ENCODE data around the gene WWOX.
"Not testable (repeated sequence)": the region's sequence is repeated elsewhere in the genome, so short reads cannot be mapped to it uniquely, and the experiment has no call there.

The WWOX gene

GRCh38 chr16:79009896-79010295, 910.4 kb downstream of the WWOX start:
- no peak for DNase-seq (ENCODE audit: low read depth, low spot score)

GRCh38 chr16:79011282-79011681, 911.8 kb downstream of the WWOX start:
- no peak for DNase-seq (ENCODE audit: low read depth, low spot score)

- no peak for DNase-seq (ENCODE audit: low read depth, low spot score)
Observed at GRCh38 chr16:79012671-79013434, 913.4 kb downstream of the WWOX start.

- no peak for DNase-seq (ENCODE audit: low read depth, low spot score)
Observed at GRCh38 chr16:79013930-79014660, 914.6 kb downstream of the WWOX start.

- no peak for DNase-seq (ENCODE audit: low read depth, low spot score)
Observed at GRCh38 chr16:79018650-79019429, 919.4 kb downstream of the WWOX start.

GRCh38 chr16:79019431-79019830, 920.0 kb downstream of the WWOX start:
- DNase-seq (ENCODE audit: low read depth, low spot score), result no peak

GRCh38 chr16:79021991-79022630, 922.7 kb downstream of the WWOX start:
- DNase-seq (ENCODE audit: low read depth, low spot score), result no peak

GRCh38 chr16:79026117-79026516, 926.7 kb downstream of the WWOX start:
- DNase-seq (ENCODE audit: low read depth, low spot score), result no peak

GRCh38 chr16:79036541-79036940, 937.1 kb downstream of the WWOX start:
- DNase-seq (ENCODE audit: low read depth, low spot score), result no peak

GRCh38 chr16:79037521-79038373, 938.3 kb downstream of the WWOX start:
- DNase-seq (ENCODE audit: low read depth, low spot score), result no peak

GRCh38 chr16:79041206-79041605, 941.8 kb downstream of the WWOX start:
- no peak for DNase-seq (ENCODE audit: low read depth, low spot score)

GRCh38 chr16:79042141-79042540, 942.7 kb downstream of the WWOX start:
- no peak for DNase-seq (ENCODE audit: low read depth, low spot score)

- DNase-seq (ENCODE audit: low read depth, low spot score), result no peak
Observed at GRCh38 chr16:79042886-79043285, 943.4 kb downstream of the WWOX start.

- DNase-seq (ENCODE audit: low read depth, low spot score), result no peak
Observed at GRCh38 chr16:79045191-79045590, 945.7 kb downstream of the WWOX start.

GRCh38 chr16:79047337-79047736, 947.9 kb downstream of the WWOX start:
- DNase-seq (ENCODE audit: low read depth, low spot score), result no peak

GRCh38 chr16:79049040-79049439, 949.6 kb downstream of the WWOX start:
- no peak for DNase-seq (ENCODE audit: low read depth, low spot score)

- DNase-seq (ENCODE audit: low read depth, low spot score), result no peak
Observed at GRCh38 chr16:79050063-79050462, 950.6 kb downstream of the WWOX start.

GRCh38 chr16:79051313-79051712, 951.9 kb downstream of the WWOX start:
- no peak for DNase-seq (ENCODE audit: low read depth, low spot score)

GRCh38 chr16:79052198-79052597, 952.7 kb downstream of the WWOX start:
- not testable (repeated sequence) for DNase-seq (ENCODE audit: low read depth, low spot score)

- DNase-seq (ENCODE audit: low read depth, low spot score), result no peak
Observed at GRCh38 chr16:79053577-79053976, 954.1 kb downstream of the WWOX start.
